Sigmoid colon (tissue), 4 donors: ENCODE results near the gene SUGCT.

Experiments used
- POLR2AphosphoS5 ChIP-seq, 4 donors: sonication (generic); formaldehyde crosslinking; IDR thresholded peaks; one replicate each; pipeline ENCODE4 v1.6.1; 2017; ENCODE audit warnings: antibody characterized with exemption in 4 of 4
- TF ChIP-seq, protein P1 (sequence below), 4 experiments: fragments of 450-650 bp in 3 of 4; fragments of 200-600 bp in 1 of 4; IDR thresholded peaks; one replicate each; pipeline ENCODE4 v1.5.1; 2016 to 2019; ENCODE audit warnings: antibody characterized with exemption in 4 of 4, mild to moderate bottlenecking in 3 of 4, moderate library complexity in 2 of 4

GRCh38 chr7:40907286-40907685 is 772.5 kb downstream of the SUGCT start:
- TF ChIP-seq, protein P1, sequence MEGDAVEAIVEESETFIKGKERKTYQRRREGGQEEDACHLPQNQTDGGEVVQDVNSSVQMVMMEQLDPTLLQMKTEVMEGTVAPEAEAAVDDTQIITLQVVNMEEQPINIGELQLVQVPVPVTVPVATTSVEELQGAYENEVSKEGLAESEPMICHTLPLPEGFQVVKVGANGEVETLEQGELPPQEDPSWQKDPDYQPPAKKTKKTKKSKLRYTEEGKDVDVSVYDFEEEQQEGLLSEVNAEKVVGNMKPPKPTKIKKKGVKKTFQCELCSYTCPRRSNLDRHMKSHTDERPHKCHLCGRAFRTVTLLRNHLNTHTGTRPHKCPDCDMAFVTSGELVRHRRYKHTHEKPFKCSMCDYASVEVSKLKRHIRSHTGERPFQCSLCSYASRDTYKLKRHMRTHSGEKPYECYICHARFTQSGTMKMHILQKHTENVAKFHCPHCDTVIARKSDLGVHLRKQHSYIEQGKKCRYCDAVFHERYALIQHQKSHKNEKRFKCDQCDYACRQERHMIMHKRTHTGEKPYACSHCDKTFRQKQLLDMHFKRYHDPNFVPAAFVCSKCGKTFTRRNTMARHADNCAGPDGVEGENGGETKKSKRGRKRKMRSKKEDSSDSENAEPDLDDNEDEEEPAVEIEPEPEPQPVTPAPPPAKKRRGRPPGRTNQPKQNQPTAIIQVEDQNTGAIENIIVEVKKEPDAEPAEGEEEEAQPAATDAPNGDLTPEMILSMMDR (IDR thresholded peaks at IDR 0.05): no peak
- TF ChIP-seq POLR2AphosphoS5 (IDR thresholded peaks at IDR 0.05): no peak
